Subcutaneous adipose tissue (tissue), 4 donors: Measurements from ENCODE around the gene CCDC148. TPM values are rescaled to one million over a fixed set of nuclear protein-coding genes. Genes with fewer than 3 reads are reported as not detected.

Experiments
- total RNA-seq, 4 donors: library from RNA; depleted of rRNA; stranded (reverse); fragments of >200 nt; gene quantifications; one replicate each; pipeline ENCODE4 v1.1.0, GENCODE V29; 2016
- TF ChIP-seq, protein P1 (sequence below): fragments of 450-650 bp; IDR thresholded peaks from one replicate; pipeline ENCODE4 v1.5.1; 2016; ENCODE audit warnings: low read depth, mild to moderate bottlenecking, control low read depth, antibody characterized with exemption, moderate library complexity

The CCDC148 gene
- total RNA-seq, 4 donors from 2014 or later, result 0.51 to 2.0 (median 1.3) TPM

DNA sequence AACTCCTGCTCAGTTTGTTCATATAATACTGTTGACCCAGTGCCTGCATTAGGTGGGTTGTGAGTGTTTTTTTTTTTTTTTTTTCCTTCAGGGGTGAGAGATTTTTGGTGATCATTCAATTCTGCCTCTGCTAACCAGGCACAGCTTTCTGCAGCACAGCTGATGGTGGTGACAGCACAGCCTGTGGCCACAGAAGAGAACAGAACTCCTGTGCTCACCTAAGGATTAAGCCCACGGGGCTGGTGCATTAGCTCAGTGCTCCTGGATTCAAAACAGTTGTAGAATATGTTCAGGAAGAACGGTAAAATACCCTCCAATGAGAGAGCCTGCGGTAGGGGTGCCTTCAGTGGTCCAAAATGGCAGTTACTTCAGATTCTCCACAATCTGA, 42.2 kb upstream of the CCDC148 start:
- TF ChIP-seq, protein P1, sequence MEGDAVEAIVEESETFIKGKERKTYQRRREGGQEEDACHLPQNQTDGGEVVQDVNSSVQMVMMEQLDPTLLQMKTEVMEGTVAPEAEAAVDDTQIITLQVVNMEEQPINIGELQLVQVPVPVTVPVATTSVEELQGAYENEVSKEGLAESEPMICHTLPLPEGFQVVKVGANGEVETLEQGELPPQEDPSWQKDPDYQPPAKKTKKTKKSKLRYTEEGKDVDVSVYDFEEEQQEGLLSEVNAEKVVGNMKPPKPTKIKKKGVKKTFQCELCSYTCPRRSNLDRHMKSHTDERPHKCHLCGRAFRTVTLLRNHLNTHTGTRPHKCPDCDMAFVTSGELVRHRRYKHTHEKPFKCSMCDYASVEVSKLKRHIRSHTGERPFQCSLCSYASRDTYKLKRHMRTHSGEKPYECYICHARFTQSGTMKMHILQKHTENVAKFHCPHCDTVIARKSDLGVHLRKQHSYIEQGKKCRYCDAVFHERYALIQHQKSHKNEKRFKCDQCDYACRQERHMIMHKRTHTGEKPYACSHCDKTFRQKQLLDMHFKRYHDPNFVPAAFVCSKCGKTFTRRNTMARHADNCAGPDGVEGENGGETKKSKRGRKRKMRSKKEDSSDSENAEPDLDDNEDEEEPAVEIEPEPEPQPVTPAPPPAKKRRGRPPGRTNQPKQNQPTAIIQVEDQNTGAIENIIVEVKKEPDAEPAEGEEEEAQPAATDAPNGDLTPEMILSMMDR, result no peak

DNA sequence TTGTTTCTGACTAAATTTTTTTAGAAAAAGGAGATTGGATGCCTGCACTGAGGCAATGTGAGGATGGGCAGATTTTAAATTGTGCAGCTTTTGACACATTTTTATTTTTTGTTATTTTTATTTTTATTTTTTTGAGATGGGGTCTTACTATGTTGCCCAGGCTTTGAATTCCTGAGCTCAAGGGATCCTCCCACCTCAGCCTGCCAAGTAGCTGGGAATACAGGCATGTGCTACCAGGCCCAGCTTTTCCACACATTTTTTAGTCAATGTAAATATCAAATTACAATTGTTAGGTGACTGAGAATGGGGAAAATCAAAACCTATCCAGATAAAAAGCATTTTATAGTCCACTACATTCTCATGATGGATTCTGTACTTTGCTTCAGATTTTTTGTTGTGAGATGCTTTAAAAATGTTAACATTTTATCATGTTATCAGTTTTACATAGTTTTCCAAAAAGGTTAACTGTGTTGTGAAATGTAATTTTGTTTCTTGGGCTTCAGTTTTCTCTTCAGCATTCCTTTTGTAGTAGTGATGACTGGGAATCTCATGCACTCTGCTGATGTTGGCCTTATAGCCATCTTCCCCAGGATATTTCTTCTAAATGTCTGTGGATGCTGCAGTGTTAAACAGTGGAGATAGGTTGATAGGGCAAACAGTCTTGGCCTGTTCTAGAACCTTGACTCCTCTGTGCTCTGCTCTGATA, 41.6 kb upstream of the CCDC148 start:
- TF ChIP-seq, protein P1, result no peak

DNA sequence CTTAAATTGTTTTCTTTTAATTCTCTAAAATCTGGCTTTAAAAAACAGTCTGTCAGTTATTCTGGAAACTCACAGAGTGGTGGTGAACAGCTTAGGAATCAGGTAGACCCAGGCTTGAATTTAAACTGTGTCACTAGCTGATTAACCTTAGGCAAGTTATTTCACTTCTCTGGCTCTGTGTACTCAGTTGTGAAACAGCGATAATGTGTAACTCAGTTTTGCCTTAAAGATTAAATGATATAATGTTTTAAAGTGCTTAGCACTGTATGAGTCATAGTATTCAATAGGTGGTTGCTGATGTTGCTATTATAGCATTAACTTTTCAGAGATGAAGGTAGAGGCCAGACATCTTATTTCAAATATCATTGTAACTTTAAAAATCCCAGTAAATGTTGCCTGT, 40.9 kb upstream of the CCDC148 start:
- TF ChIP-seq, protein P1, result no peak

DNA sequence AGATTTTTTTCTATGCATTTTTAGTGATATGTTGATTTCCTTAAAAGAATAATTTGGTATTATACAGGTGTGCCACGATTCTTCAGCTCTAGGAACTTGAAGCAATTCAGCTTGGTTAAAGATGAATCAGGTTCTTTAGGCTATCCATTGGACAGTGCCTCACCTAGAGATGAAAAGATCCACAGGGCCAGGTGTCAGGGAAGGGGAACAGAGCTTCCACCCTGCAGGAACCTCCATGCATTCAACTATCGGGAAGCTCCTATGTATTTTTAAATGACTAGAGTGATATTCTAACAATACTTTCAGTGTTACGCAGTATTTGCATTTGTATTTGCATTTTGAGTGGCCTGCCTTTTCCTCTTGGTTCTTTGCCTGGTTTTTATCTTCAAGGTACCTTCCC, 40.4 kb upstream of the CCDC148 start:
- TF ChIP-seq, protein P1, result no peak

DNA sequence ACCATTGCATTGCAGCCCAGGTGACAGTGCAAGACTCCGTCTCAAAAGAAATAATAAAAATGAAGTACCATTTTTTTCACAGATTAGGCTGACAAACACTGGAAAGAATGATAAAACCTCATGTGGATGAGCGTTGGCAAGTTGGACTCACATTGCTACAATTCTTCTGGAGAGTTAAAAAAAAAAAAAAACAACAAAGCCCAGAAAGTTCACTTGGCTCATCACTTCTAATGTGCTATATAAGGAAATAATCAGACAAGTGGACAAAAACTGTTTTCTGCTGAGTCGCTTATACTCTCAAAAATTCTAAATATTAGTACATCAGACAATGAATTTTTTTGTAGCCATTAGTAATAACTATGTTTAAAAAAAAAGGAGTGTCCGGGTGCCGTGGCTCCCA, 38.6 kb upstream of the CCDC148 start:
- TF ChIP-seq, protein P1, result no peak

DNA sequence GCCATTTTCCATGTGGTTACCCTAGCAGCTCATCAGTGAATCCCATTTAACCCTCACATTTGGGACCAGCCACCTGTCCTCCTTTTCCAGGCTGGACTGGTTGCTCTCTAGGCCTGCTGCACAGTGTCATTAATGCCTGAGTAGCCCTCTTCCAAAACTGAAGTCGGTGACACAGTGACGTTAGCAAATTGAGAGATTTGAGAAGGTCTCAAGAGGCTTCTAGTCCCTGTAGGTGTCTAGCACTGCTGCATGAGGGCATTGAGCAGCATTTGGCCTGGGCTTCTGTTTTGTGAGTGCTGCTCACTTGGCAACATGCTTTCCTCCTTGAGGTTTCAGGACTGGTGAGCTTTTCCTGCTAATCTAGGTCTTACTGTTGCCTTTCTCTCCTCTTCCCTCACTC, 36.9 kb upstream of the CCDC148 start:
- TF ChIP-seq, protein P1, result no peak

DNA sequence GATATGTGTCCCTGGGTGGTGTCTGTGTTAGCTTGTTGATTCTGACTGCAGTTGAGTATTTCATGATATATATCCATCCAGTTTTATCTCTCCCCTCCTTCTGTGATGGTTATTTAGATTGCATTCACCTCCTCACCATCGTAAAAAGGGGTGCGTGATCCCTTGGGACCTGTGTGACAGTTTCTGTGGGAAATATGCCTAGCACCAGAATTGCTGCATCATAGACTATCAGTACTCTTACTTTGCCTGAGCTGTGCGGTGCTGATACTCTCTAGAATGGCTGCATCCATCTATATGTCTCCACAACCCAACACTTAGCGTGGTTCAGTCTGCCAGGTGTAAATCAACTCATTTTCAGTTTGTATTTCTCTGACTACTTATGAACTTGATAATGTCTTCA, 34.5 kb upstream of the CCDC148 start:
- TF ChIP-seq, protein P1, result no peak
